Measurements from ENCODE around the gene MNT. TPM values are rescaled to one million over a fixed set of nuclear protein-coding genes. Genes with fewer than 3 reads are reported as not detected.

MNT gene
- total and polyA plus RNA-seq, 2 of the 8 experiments (the other 6 are each of a cell fraction or from before 2014, with no cell fraction given): 5.0 to 17.3 TPM

DNA sequence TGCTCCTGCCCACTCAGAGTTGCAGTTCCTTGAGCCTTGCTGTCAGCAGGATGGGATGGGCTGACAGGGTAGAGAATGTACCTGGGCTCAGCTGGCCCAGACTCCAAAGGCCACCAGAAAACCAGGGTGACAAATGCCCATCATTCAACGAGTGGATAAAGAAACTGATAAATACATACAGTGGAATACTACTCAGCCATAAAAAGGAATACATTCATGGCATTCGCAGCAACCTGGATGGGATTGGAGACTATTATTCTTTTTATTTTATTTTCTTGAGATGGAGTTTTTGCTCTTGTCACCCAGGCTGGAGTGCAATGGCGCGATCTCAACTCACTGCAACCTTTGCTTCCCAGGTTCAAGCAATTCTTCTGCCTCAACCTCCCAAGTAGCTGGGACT, 43.6 kb downstream of the MNT start:
- no peak overlapping the region for H3K4ac ChIP-seq (replicated peaks; ENCODE audit: insufficient read length, low read depth, low read length)
- no peak overlapping the region for H2BK20ac ChIP-seq (ENCODE audit: low read length)
- H2BK12ac ChIP-seq (ENCODE audit: low read depth, low read length): no peak overlapping the region
- no peak overlapping the region for H3K14ac ChIP-seq (ENCODE audit: insufficient read length)
- H4K8ac ChIP-seq (ENCODE audit: extremely low read depth, insufficient read depth, low read length): no peak overlapping the region
- H3K56ac ChIP-seq (replicated peaks; ENCODE audit: insufficient read length, low read depth, low read length): no peak overlapping the region
- 95% methylated on average over 4 of the region's 4 CpGs; no CpG with 5 or more reads in 1 of the 2 experiments for WGBS, 2 experiments (ENCODE audit: extremely low coverage in 1 of 2, insufficient coverage in 1 of 2, insufficient read length in 1 of 2, insufficient replicate concordance in 2 of 2, low coverage in 1 of 2, low lambda C conversion rate in 2 of 2, missing lambda C conversion rate in 1 of 2)
- H3K23ac ChIP-seq (ENCODE audit: insufficient read length): no peak overlapping the region
- H2AK5ac ChIP-seq (ENCODE audit: low read depth, low read length): no peak overlapping the region
- H3K23me2 ChIP-seq (ENCODE audit: low read depth, low read length): no peaks in the 10 kb centered on the region
- H4K91ac ChIP-seq (replicated peaks; ENCODE audit: insufficient read length, low read length): no peak overlapping the region
- no peak overlapping the region for H2BK120ac ChIP-seq (replicated peaks; ENCODE audit: low read depth, low read length)
- no peak overlapping the region for H3K4me3 ChIP-seq (ENCODE audit: extremely low read depth in 1 of 4, insufficient read depth in 2 of 4, low read depth in 3 of 4, low read length in 4 of 4)
- peaks cover 0 to 1% (median 0%) of the 10 kb centered on the region in 4 experiments; a peak in 1 of 7 replicates for H3K4me1 ChIP-seq (replicated peaks in 1 of 4; ENCODE audit: control insufficient read depth in 3 of 4, insufficient read depth in 4 of 4, low read length in 3 of 4)
- ChIA-PET CTCF (ENCODE audit: partially characterized antibody) (interaction anchor here (1.3 kb wide), 1 partner anchor 21 kb away, joined by 6 read pairs; the partner anchor contains the start of gene TSR1), POLR2A (ENCODE audit: partially characterized antibody) (interaction anchor here (1.0 kb wide), 1 partner anchor 25 kb away, joined by 3 read pairs; no protein-coding TSS in a partner anchor)
- no peaks in the 10 kb centered on the region for H3K79me1 ChIP-seq (ENCODE audit: low read depth, low read length)
- no peak overlapping the region for H4K5ac ChIP-seq (ENCODE audit: insufficient read length, low read depth, low read length)
- FAIRE-seq (no peak), DNase-seq (ENCODE audit: low read depth in 1 of 2, low spot score in 2 of 2) (no peak)
- no peak overlapping the region for H2BK15ac ChIP-seq (ENCODE audit: low read length)
- H3K9ac ChIP-seq (replicated peaks in 1 of 4; ENCODE audit: extremely low read depth in 1 of 4, low read depth in 3 of 4, low read length in 3 of 4): no peak overlapping the region
- H3K36me3 ChIP-seq (ENCODE audit: control insufficient read depth in 2 of 4, insufficient read depth in 4 of 4, low read length in 3 of 4): no peaks in the 10 kb centered on the region
- no peak overlapping the region for H3K27ac ChIP-seq (ENCODE audit: low read depth, low read length)
- H3K9me3 ChIP-seq (ENCODE audit: insufficient read depth in 2 of 2, low read depth in 1 of 2, low read length in 1 of 2): no peaks in the 10 kb centered on the region
- H3K27me3 ChIP-seq (replicated peaks in 1 of 4; ENCODE audit: control insufficient read depth in 3 of 4, extremely low read depth in 1 of 4, insufficient read depth in 3 of 4, low read length in 3 of 4): no peaks in the 10 kb centered on the region
- TF ChIP-seq JUN (IDR thresholded peaks at IDR 0.05; ENCODE audit: low read depth, low read length) (no peak), TCF12 (IDR thresholded peaks at IDR 0.05; ENCODE audit: low read depth, low read length) (no peak), RBBP5 (IDR thresholded peaks at IDR 0.05; ENCODE audit: borderline replicate concordance, low read depth, low read length) (no peak), TEAD4 (IDR thresholded peaks at IDR 0.05; ENCODE audit: low read depth, low read length) (no peak)
- TF ChIP-seq, protein P1, sequence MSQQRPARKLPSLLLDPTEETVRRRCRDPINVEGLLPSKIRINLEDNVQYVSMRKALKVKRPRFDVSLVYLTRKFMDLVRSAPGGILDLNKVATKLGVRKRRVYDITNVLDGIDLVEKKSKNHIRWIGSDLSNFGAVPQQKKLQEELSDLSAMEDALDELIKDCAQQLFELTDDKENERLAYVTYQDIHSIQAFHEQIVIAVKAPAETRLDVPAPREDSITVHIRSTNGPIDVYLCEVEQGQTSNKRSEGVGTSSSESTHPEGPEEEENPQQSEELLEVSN (IDR thresholded peaks at IDR 0.05): no peak
- H2BK5ac ChIP-seq (ENCODE audit: low read depth, low read length): no peak overlapping the region
- H4K20me1 ChIP-seq (replicated peaks in 1 of 2; ENCODE audit: control insufficient read depth in 1 of 2, insufficient read depth in 2 of 2, low read length in 2 of 2): peaks cover 2 to 4% of the 10 kb centered on the region in 2 experiments
- no peak overlapping the region for H3K4me2 ChIP-seq (ENCODE audit: insufficient read depth in 1 of 2, low read depth in 2 of 2, low read length in 2 of 2)
- H2AFZ ChIP-seq (ENCODE audit: low read length): no peak overlapping the region
- no peak overlapping the region for H3K18ac ChIP-seq (ENCODE audit: extremely low read depth, low read length)
- no peaks in the 10 kb centered on the region; a peak in 1 of 4 replicates for H3K79me2 ChIP-seq (ENCODE audit: control insufficient read depth in 1 of 2, insufficient read depth in 2 of 2, low read length in 2 of 2)
